ENCODE results near the gene NRBP1. TPM values are rescaled to one million over a fixed set of nuclear protein-coding genes. Genes with fewer than 3 reads are reported as not detected.

NRBP1 gene
- polyA plus RNA-seq (ENCODE audit: insufficient read length in 3 of 3): 100 to 1,000 TPM; 126 to 135 (median 130) TPM

- peak; percentile 84 to 87 (median 85) for DNase-seq (ENCODE audit: low read depth in 3 of 3, low spot score in 2 of 3)
Measured at GRCh38 chr2:27428213-27428977, at the start of gene NRBP1. Gene NRBP1, plus strand, starts transcription at chr2:27428631. Its CDS starts 4,643 bp downstream, at chr2:27433274.

DNA sequence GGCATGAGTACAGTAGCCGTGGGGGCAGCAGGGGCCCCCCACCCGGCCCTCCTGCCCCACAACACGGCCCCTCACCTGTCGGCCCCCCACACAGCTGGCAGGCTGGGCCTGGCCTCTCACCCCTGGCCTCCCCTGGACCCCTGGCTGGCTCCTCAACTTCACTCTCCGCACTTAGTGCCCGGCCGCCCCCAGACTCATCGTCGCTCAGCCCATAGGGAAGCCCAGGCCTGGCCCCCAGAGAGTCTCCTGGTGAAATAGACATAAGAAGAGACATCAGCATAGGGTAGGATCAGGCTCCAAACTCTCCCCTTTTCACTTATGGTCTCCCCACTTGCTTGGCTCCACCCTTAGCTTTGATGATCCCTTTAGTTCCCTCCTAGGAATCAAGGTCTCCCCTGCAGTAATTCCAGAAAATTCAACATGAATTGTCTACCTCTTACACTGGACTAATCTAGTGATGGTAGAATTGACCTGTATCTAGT, 49.6 kb upstream of the NRBP1 start:
- no peak for DNase-seq (ENCODE audit: low read depth in 3 of 3, low spot score in 2 of 3)

DNA sequence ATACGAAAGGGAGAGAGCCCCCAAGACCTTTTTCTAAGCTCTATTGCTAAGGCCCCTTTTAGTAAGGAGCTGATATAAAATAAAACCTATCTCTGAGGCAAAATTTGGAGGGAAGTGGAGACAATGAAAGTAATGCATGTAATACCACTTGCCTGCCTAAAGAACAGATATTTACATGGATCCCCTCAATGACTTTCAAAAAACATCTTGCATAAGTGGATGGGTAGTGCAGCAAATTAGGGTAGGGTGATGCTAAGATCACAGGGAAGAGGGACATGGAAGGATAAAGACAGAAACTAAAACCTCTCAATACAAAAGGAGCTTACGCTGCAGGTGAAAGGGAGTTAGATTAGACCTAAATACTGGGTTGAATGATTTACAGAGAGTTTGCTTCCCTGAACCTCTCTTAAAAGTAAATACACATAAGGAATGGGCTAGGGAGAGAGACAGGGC, 49.0 kb upstream of the NRBP1 start:
- DNase-seq (ENCODE audit: low read depth in 3 of 3, low spot score in 2 of 3): no peak

GRCh38 chr2:27379836-27380625, 48.4 kb upstream of the NRBP1 start:
- DNase-seq (ENCODE audit: low read depth in 3 of 3, low spot score in 2 of 3): peak in 1 of 3 donors; percentile 32

GRCh38 chr2:27380626-27381545, 47.5 kb upstream of the NRBP1 start, which contains the start of gene ZNF513:
Gene ZNF513, minus strand, starts transcription at chr2:27380734. Its CDS starts 208 bp downstream, at chr2:27380526.
- peak; percentile 75 to 91 (median 88) for DNase-seq (ENCODE audit: low read depth in 3 of 3, low spot score in 2 of 3)

DNA sequence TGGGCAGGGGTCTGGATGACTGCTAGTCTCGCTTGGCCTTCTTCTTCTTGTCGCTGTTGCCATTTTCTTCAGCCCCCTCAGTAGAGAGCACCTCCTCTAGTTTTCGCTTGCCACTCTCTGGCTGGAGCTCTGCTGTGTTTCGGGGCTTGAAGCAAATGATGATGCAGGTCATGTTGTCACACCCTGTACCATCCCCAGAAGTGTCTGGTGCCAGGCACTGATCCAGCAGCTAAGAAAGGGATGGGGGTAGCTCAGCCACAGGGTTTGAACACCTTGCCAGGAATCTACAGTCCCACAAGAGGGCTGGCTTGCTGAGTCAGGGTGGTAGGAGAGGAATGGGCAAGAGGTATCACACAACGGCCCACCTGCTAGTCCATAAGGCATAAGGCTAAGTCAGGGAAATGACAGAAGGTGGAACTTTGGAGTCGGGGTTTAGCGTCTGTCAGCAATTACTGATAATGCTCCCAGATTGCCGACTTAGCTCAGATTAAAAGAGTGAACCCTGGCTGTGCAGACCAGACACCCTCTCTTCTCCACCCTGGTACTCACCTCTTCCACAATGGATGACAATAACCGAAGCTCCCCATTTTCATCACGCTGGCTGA, 46.8 kb upstream of the NRBP1 start:
- DNase-seq (ENCODE audit: low read depth in 3 of 3, low spot score in 2 of 3): no peak

DNA sequence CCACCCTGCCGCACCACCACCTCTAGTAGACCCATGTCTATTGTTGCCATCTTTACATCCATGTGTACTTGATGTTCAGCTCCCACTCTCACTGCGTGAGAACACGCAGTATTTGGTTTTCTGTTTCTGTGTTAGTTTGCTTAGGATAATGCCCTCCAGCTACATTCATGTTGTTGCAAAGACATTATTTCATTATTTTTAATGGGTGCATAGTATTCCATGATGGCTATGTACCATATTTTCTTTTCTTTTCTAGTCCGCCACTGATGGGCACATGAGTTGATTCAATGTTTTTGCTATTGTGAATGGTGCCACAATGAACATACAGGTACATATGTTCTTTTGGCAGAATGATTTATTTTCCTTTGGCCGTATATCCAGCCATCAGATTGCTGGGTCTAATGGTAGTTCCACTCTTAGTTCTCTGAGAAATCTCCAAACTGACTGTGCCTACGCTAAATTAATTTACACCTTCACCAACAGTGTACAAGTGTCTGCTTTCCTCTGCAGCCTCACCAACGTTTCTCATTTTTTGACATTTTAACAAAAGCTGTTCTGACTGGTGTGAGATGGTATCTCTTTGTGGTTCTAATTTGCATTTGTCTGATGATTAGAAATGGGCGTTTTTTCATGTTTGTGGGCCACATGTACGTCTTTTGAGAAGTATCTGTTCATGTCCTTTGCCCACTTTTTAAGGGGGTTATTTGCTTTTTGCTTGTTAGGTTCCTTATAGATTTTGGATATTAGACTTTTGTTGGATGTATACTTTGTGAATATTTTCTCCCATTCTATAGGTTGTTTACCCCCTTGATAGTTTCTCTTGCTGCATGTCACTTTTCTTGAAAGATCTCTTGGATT, 37.4 kb upstream of the NRBP1 start:
- no peak for DNase-seq (ENCODE audit: low read depth in 3 of 3, low spot score in 2 of 3)

GRCh38 chr2:27393225-27393624, 35.2 kb upstream of the NRBP1 start:
- DNase-seq (ENCODE audit: low read depth in 3 of 3, low spot score in 2 of 3): no peak

DNA sequence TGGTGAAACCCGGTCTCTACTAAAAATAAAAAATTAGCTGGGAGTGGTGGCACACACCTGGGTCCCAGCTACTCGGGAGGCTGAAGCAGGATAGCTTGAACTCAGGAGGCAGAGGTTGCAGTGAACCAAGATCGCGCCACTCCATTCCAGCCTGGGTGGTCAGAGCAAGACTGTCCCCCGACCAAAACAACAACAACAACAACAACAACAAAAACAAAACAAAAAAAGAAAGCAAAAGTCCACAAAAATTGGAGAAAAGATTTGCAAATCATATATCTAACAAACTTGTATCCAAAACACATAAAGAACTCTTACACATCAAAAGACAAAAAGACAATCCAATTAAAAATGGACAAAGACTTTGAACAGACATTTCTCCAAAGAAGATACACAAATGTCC, 29.5 kb upstream of the NRBP1 start:
- no peak for DNase-seq (ENCODE audit: low read depth in 3 of 3, low spot score in 2 of 3)

DNA sequence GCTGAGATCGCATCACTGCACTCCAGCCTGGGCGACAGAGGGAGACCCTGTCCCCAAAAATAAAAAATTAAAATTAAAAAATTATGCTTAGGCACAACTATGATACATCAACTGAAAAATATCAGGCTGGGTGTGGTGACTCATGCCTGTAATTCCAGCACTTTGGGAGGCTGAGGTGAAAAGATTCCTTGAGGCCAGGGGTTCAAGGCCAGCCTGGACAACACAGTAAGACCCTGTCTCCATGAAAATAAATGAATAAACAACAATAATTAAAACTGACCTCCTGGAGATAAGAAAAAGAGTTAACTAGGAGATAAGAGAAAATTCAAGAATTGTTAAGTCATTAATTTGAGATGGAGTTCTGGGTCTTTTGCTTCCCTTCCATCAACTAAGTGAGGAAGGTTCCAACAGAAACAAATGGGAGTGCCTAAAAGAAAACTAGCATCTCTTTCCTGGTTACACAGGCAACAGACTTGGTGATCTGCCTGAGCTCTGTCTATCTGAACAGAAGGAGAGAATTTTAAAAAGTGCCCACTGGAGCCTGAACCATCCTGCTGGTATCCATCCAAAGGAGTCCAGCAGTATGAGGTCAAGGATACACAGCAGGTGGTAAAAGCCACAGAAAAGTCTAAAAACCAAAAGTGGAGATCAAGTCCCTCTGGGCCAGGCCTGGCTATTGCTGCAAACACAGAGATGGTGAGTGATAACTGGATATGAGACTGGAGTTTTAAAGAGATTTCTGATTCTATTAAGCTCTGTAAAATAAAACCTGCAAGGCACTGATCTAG, 27.9 kb upstream of the NRBP1 start:
- no peak for DNase-seq (ENCODE audit: low read depth in 3 of 3, low spot score in 2 of 3)

DNA sequence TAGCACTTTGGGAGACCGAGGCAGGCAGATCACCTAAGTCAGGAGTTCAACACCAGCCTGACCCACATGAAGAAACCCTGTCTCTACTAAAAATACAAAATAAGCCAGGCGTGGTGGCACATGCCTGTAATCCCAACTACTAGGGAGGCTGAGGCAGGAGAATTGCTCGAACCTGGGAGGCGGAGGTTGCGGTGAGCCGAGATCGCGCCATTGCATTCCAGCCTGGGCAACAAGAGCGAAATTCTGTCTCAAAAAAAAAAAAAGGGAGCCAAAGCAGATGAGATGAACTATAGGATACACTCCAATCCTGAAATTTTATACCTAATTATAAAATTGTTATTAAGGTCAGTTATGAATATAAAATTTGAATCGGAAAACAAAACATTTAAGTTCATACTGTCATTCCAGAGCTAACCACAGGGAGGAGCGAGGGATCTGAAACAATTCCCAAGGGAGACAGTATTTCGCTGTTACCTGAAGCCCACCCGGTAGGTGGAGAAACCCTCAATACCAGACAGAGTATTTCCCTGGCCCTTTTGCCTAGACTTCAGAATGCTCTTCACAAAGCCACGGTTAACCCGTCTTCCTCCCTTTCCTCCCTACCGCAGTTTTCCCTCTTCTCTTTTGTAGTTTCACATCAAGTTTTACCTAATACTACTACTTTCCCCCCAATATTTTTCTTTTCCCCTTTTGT, 20.5 kb upstream of the NRBP1 start:
- peak in 1 of 3 donors; percentile 18 for DNase-seq (ENCODE audit: low read depth in 3 of 3, low spot score in 2 of 3)

GRCh38 chr2:27408601-27409320, 19.7 kb upstream of the NRBP1 start:
- DNase-seq (ENCODE audit: low read depth in 3 of 3, low spot score in 2 of 3): no peak

GRCh38 chr2:27409321-27410073, 18.9 kb upstream of the NRBP1 start, which contains the start of gene PPM1G:
Gene PPM1G, minus strand, starts transcription at chr2:27409591. Its CDS starts 169 bp downstream, at chr2:27409422.
- DNase-seq (ENCODE audit: low read depth in 3 of 3, low spot score in 2 of 3): peak; percentile 76 to 88 (median 85)

DNA sequence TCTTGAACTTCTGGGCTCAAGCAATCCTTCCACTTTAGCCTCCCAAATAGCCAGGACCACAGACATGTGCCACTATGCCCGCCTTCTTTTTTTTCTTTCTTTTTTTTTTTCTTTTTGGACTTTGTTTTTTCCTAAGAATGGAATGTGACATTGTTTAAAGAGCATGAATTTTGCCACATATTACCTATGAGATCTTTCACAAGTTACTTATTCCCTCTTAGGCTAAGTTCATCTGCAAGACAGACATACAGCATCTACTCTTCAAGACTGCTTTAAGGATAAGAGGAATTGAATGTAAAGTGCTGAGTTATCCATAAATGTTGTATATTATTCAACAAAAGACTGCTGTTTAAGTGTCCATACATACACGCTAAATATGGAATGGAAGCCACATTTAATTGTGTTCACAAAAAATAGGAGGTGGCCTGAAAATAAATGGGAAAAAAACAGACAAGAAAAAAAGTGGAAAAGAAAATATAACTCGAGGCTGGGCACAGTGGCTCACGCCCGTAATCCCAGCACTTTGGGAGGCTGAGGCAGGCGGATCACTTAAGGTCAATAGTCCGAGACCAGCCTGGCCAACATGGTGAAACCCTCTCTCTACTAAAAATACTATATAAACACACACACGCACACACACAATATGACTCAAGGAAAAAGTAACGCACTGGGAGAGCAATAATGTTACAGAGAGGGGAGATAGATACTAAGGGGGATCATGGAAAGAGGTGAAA, 15.8 kb upstream of the NRBP1 start:
- no peak for DNase-seq (ENCODE audit: low read depth in 3 of 3, low spot score in 2 of 3)

- no peak for DNase-seq (ENCODE audit: low read depth in 3 of 3, low spot score in 2 of 3)
Measured at GRCh38 chr2:27416151-27416550, 12.3 kb upstream of the NRBP1 start.

Data from right renal cortex interstitium (tissue), 3 donors.